HL-60/S4 treated with phorbol 12-myristate 13-acetate at 8.2 ng/mL for 4 days and 3 days (cell line): ENCODE results near the gene CCDC148.

ENCODE experiments used
- in situ Hi-C: fragments of 300-500 bp; cut with MboI; formaldehyde crosslinking; loops from 2 replicates; pipeline ENCODE4 v1.15.0; 2022; ENCODE audit warnings: low sequenced_read_pairs

Gene CCDC148

DNA sequence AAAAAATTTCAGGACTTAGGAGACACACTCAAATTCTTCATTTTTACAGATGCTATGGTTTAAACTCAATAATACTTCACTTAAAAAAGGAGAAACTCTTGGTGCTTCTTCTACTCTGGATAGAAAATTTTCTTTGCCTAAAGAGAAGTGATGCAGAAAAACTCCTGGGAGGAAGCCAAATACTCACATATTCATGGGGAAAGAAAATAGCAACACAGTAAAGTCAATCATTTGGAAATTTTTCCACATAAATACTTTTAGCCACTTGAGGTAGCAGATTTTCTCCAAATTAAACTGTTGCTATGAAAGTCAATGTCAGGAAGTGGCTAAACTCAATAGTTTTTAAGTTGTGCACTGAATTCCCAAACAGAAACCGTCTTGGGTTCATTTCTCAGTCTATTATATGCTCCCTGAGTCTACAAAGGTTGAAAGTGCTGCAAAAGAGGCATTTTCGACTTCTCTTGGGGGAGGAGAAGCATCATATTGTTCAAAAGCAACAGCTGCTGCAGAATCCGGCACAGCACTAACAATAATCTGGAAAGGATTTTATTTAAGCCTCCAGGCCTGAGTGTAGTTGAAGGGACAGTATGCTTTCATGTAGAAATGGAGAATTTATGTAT, 273.8 kb downstream of the CCDC148 start:
- in situ Hi-C loops, result no loop called here

DNA sequence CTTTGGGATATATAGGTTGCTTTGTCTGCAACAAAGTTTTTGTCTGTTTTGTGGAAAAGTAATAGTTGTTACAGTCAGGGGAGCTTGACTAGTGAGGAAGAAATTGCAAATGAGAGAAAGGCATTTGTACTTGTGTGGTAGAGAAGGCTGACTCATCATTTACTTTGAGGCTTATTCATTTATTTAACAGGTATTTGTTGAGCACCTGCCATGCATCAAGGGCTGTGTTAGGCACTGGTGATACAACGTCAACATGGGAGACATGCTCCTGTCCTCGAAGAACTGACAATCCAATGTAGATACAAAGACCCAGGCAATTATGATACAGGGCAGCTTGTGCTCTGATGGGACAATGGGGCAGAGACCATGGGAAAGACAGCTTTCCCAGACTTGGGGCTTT, 275.4 kb downstream of the CCDC148 start:
- in situ Hi-C loops, result no loop called here

DNA sequence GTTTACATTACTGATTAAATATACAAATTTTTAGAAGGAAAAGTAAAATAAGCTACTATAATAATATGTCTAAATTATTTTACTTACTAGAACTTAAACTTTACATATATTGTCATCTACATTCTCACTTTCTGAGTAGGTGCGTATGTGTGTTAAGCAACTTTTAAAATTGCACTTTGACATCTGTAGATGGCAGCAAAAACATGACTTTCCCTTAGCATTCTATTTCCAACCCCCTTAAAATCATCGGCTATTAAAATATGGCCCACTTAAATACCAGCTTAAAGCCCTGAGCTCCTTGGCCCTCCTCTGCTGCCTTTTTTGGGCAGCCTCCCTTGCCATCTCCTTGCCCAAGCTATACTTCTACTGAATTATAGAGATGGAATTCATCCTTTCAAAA, 276.9 kb downstream of the CCDC148 start:
- in situ Hi-C loops, result no loop called here

DNA sequence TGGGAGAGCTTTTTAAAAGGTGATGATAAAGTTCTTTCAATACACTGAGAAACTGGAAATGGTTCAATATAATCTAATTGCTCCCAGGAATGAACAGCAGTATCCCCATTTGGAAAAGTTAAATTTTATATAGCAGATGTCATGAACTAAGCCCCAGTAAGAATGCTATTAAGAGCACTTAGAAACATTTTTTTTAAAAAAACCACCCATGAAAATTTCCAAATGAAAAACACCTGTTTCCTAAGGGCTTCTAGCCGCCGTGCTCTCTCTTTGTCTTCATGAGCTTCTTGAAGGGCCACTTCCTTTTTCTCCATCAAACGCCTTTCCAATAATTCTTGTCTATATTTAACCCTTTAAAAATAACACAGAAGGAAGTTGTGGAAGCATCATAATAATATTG, 277.9 kb downstream of the CCDC148 start:
- in situ Hi-C loops, result no loop called here

DNA sequence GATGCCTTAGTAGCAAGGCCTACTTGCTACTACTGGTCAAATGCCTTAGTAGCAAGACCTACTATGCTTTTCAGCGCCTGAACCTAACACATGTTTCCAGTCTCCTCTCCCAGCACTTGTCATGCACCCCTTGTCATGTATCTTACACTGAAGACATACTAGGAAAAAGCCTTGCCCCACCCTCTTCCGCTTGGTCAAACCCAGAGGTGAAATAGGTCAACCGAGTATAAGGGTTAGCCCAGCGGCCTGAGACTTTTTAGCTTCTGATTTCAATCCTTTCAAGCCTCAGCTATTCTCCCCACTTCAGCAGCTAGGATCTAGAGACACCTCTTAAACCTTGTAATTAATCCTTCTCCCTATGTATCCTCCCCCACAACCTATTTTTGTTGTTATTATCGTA, 281.6 kb downstream of the CCDC148 start:
- in situ Hi-C loops, result no loop called here

DNA sequence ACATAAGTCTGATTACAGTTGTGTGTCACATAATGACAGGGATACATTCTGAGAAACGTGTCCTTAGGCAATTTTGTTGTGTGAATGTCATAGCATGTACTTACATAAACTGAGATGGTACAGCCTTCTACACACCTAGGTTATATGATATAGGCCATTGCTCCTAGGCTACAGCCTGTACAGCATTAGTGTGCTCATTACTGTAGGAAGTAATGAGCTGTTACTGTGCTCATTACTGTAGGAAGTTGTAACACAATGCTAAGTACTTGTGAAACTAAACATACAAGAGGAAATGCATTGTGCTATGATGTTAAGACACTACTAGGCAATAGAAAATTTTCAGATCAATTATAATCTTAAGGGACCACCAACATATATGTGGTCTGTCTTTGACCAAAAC, 282.1 kb downstream of the CCDC148 start:
- in situ Hi-C loops, result no loop called here

DNA sequence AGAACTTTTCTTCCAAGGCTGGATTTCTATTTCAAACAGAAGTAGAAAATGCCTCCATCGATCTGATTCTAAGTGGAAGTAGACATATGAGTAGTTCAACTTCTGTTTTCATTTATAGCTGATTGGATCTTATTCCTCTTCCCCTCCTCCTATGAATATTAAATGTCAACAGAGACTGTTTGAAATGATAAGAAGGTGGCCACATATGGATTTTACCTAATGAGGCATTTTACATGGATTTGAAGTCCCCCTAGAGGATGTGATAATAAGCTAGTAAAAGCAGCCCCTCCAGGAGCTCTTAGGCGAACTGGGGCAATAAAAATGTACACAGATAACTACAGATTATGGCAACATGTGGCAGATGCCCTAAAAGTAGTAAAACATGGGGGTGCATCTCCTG, 283.8 kb downstream of the CCDC148 start:
- in situ Hi-C loops, result no loop called here

DNA sequence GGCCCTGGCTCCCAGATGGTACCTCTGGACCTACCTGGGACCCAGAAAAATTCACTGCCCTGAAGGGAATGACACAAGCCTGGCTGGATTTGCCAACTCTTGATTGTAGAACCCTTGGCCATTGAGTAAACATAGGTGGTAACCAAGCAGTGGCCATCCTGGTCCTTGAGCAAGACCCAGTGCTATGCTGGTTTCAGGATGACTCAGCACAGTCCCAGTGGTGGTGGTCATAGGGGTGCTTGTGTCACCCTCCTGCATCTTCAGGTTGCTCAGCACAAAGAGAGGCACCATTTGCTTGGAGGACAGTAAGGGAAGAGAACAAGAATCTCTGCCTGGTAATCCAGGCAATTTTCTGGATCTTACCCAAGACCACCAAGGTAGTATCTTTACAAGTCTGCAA, 302.0 kb downstream of the CCDC148 start:
- in situ Hi-C loops, result no loop called here

DNA sequence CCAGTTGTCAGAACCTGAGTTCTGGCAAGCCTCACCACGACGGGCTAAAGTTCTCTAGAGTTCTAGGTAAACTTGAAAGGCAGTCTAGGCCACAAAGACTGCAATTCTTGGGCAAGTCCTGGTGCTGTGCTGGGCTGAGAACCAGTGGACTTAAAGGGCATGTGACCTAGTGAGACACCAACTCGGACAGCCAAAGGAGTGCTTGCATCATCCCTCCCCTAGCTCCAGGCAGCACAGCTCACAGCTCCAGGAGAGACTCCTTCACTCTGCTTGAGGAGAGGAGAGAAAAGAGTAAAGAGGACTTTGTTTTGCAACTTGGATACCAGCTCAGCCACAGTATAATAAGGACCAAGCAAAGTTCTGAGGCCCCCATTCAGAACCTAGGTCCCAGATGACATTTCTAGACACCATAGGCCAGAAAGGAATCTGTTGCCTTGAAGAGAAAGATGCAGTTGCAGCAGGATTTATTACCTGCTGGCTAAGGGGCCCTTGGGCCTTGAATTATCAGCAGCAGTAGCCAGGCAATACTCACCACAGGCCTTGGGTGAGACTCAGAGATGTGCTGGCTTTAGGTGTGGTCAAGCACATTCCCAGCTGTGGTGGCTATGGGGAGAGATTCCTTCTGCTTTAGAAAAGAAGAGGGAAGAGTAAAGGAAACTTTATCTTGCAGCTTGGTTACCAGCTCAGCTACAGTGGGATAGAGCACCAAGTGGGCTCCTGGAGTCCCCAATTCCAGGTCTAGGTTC, 303.1 kb downstream of the CCDC148 start:
- in situ Hi-C loops, result no loop called here

DNA sequence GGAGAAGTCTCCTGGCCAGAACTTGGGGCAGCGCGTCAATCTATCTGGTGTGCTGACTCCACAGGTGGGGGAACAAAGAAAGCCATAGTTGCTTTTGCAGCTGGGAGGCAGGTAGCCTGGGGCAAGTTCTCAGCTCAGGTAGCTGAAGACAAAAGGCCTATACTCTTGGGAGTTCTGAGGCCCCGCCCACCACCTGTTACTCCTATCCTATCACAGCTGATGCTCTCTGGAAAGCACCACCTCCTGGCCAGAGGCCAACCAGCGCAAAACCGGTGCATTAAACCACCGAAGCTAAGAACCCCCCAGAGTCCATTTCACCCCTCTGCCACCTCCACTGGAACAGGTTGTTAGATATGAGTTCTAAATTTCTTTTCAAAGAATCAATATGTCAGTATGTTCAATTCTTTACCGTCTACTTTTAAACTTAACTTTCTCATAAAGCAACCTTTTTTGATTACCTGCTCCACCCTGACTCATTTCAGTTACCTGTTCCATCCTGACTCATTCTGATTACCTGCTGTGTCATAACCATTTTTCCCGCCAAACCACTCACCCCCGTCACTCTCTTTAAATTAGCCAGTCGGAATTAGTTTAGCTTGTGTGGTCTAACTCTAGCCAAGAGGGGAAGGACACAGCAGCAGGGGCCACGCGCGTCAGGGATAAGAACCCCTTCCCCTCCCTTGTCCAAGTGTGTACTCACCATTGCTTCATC, 311.5 kb downstream of the CCDC148 start:
- in situ Hi-C loops, result no loop called here

DNA sequence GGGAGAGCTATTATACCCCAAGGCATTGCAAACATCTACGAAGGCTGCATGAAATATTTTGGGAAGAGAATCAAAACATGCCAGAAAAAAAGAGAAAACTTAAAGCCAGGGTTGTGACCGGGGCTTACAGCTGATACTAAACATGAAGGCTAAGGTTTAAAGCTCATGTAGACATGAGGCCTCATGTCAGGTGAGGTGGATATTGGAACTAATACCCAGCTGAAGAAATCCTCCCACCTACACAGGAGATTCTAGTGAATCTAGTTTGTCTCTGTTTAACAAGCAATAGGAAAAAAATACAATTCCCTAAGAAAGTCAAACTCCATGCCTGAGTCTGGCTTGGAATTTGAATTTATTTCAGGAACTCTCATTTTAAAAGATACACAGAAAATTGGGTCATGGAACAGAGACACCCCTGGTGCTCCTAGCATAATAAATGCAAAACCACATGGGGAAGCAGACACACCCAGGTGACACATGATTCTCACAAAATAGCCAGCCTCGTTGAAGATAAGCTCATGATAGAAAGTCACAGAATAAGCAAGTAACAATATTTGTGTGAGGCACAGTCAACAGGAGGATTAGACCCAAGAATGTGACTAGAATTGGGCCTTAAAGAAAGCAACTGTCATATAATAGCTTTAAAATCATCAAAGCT, 312.7 kb downstream of the CCDC148 start:
- in situ Hi-C loops, result no loop called here

DNA sequence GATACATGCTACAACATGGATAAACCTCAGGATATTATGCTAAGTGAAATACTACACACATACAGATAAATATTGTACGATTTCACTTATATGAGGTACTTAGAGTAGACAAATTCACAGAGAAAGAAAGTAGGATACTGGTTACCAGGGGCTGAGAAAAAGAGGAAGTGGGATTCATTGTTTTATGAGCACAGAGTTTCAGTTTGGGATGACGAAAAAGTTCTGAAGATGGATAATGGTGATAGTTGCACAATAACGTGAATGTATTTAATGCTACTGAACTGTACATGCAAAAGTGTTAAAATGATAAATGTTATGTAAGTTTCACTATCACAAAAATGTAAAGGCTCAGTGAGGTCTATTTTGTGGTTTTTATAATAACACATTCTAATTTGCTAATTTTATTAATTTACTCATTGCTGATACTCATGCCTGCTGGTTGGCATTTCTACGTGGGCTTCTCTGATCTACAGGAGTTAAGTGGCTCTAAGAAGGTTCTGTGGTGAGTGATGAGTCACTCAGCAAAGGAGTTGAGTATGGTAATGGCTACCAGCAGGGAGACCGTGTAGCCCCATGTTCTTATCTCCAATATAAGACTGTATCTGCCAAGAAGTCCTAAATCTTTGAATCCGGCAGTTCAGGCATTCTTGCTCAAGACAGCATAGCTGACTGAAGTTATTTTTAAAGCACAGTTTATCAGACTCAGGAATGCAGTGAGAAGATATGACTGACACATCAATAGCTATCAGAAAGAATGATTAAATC, 313.8 kb downstream of the CCDC148 start:
- in situ Hi-C loops, result no loop called here

DNA sequence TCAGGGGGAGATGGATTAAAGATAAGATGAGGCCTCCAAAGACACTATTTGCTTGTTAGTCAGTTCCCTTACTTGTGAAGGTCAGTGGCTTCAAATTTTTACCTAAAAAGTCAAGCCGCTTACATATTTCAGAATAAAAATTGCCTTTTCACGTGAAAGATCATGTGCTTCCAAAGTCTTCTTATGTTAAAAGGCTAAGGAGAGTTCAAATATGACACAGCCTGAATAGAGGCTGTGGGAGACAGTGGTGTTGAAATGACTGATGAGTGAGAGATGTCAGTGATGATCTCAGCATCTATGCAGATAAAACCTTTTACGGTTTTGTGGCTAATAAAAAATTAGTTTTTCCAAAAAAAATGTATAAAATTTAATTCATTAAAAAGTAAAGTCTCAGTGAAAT, 314.4 kb downstream of the CCDC148 start:
- in situ Hi-C loops, result no loop called here

DNA sequence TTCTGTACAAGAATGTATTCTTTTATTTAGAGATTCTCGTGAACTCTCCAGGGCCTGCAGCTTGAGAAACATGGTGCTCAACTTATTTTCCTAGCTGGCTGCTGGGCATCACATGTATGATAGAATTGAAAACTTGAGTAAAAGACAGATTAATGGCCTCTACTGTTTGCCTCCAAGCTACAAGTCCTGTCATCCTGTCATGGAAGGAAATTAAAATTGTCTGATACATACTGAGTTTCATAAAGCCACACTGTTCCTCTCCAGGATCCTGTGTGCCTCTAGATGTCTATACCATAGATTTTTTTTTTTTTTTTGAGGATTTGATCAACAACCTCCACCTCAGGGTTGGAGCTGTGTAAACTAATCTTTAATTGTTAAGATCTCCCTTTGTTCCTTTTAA, 316.4 kb downstream of the CCDC148 start:
- in situ Hi-C loops, result no loop called here

DNA sequence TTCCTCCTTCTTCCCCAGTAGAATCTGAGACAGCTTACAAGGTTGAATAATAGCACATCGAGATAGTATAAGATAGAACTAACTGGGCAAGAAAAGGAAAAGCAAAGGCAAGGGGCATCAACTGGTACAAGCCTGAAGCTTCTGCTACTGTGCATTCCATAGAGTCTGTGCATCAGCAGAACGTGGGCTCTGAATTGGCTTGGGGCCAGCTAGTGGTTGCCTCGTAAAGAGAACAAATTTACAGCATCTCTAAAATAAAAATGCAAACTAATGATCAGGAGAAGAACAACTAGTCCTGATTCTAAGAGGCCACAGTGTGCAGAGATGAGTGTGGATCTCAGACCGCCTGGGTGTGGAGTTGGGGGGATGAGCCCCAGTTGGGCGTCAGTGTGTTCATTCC, 318.3 kb downstream of the CCDC148 start:
- in situ Hi-C loops, result no loop called here

DNA sequence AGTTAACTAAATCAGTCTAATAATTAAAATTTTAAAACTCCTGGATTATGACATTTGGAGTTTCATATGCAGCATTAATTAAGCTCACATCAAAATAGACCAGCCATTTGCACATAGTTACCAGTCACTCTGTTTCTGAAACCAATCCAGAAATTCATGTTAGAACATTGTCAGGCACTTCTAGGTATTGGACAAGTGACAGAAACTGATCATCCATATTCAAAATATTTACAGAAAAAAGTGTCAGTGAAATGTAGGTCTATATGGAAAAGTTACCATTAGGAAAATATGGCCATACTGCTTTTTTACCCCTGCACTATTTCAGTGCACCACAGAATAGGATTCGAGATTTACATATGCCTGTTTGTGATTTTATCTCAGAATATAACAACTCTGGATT, 321.5 kb downstream of the CCDC148 start:
- in situ Hi-C loops, result no loop called here

DNA sequence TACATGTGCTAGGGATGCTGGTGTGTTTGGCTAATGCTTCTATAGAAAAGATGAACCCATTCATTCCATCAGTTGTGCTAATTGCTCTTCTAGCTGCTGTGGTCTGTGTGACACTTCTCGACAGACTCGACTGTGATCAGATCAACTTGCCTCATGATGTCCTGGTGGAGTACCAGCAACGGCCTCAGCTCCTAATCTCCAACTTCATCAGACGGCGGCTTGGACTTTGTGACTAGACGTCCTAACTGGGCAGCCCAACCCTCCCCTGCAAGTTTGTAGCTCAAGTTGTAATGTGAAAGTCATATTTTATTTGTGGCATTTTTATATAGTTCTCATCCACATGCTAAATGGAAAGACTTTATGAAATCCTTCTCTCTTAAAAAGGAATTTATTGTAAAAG, 321.9 kb downstream of the CCDC148 start:
- in situ Hi-C loops, result no loop called here

DNA sequence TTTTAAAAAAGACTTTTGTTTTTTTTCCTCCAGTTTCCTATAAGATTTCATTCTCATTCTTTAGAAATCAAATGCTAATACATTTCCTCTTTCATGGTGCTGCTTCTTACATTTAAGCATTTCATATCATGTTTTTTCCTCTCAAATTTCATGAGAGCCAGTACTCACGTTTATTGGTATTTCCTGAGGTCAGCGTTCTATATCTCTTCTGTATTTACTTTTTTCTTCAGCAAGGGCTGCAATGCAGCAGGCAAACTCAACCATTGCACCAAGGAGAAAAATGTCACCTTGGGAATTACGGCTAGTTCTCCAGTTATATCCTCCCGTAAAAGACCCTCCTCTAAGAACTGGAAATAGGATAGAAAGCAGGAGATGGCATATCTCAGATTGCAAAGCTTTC, 322.5 kb downstream of the CCDC148 start:
- in situ Hi-C loops, result no loop called here

DNA sequence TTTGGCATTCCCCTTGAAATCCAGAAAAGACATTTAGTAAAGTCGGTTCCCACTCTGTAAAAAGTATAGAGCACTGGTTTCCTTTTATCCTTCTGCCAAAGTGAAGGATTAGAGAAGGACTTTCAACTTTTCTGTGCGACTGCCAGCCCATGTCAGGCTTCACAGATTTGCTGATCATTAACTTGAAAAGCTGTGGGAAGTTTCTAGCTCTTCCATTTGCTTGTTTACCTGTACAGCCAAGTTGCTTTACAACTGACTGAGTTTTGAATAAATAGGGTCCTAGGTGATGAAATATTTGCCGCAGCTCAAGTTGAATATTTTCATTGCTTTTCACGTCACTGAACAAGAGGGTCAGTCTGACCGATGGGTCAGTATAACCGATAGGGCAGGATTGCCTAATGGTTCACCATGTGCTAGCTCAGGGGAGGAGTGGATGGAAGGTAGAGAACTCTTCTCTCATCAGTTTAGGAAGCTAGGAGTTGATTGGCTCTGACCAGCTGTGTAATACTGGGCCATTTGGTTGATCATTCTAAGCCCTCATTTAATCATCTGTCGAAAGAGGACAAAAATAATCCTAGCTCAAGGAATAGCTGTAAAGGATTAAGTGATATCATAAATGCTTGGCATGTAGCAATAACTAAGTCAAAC, 324.5 kb downstream of the CCDC148 start:
- in situ Hi-C loops, result no loop called here

DNA sequence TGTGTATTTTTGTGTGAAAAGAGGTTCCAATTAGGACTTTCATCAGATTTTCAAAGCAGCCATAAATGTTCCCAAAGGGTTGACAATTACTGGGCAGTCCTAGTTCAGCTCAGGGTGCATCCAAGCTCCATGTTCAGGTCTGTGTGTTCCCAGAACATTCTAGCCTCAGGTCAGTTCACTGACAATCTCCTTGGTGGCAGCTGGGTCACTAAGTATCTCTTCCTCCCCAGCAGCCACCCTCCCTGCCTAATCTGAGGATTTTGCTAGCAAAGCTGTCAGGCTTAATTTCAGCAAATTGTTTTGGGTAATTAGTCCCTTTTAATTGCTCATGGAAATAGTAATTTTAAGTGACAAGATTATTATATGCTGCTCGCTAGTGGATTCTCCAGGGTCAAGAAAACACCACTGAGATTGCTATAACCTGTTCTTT, 325.1 kb downstream of the CCDC148 start:
- in situ Hi-C loops, result no loop called here
